Adrenal gland (tissue), 5 donors: ENCODE data around the gene SERP2.

Source experiments
- CTCF ChIP-seq, 6 experiments: fragments of 450-650 bp in 4 of 6; fragments of 200-600 bp in 2 of 6; sonication (generic) in 1 of 6; IDR thresholded peaks; 1 replicate in 5 of 6; 2 replicates in 1 of 6; pipeline versions ENCODE4 v1.5.1 to v1.8.0; 2016 to 2021; ENCODE audit warnings: antibody characterized with exemption in 6 of 6, mild to moderate bottlenecking in 2 of 6, moderate library complexity in 1 of 6
- POLR2A ChIP-seq, 2 donors: fragments of 450-650 bp; IDR thresholded peaks; one replicate each; pipeline ENCODE4 v1.6.1; 2017; ENCODE audit warnings: antibody characterized with exemption in 2 of 2, mild to moderate bottlenecking in 2 of 2, moderate library complexity in 1 of 2
- donor health status: DM: no; HTN: no; CAD: no.

GRCh38 chr13:44410328-44410859, 36.8 kb downstream of the SERP2 start:
- TF ChIP-seq CTCF (IDR thresholded peaks at IDR 0.05) (no peak), POLR2A (IDR thresholded peaks at IDR 0.05) (no peak)
